Activated CD4-positive, alpha-beta T cell treated with anti-CD3 and anti-CD28 coated beads for 36 hours (primary cell): Measurements from ENCODE around the gene SLC2A8. TPM values are rescaled to one million over a fixed set of nuclear protein-coding genes. Genes with fewer than 3 reads are reported as not detected.

Source experiments
- ATAC-seq: fragments of 200-7000 bp; cut with Tn5 transposase; one replicate; pipeline ENCODE4 v1.10.0; 2021; ENCODE audit warnings: mild to moderate bottlenecking, moderate library complexity
- CTCF ChIA-PET: fragments of 350-600 bp; sonication (Branson Sonifier 250); formaldehyde crosslinking; loops from one replicate; lab custom pipeline; 2021; ENCODE audit warnings: antibody characterized with exemption; lab: Charles Lee
- POLR2A ChIA-PET: fragments of 350-600 bp; sonication (Branson Sonifier 250); formaldehyde crosslinking; loops from one replicate; lab custom pipeline; 2021; ENCODE audit warnings: antibody characterized with exemption, inconsistent platforms; lab: Charles Lee
- DNase-seq: peaks from one replicate; pipeline ENCODE4 v3.0.0-alpha.2; 2020
- H3K27ac Mint-ChIP-seq: one replicate; pipeline ENCODE4 v1.8.0; 2021; ENCODE audit warnings: mixed read lengths
- H3K27me3 Mint-ChIP-seq: one replicate; pipeline ENCODE4 v1.8.0; 2021; ENCODE audit warnings: mixed read lengths
- H3K36me3 Mint-ChIP-seq: one replicate; pipeline ENCODE4 v1.8.0; 2021; ENCODE audit warnings: low read depth, mixed read lengths
- H3K4me1 Mint-ChIP-seq: one replicate; pipeline ENCODE4 v1.8.0; 2021; ENCODE audit warnings: mixed read lengths
- H3K4me3 Mint-ChIP-seq: one replicate; pipeline ENCODE4 v1.8.0; 2021; ENCODE audit warnings: mild to moderate bottlenecking, moderate library complexity, mixed read lengths
- H3K9me3 Mint-ChIP-seq: one replicate; pipeline ENCODE4 v1.8.0; 2021; ENCODE audit warnings: low read depth, mixed read lengths
- intact Hi-C, 2 experiments: fragments of 100-400 bp; cut with DNase I in 1 of 2; cut with micrococcal nuclease in 1 of 2; formaldehyde crosslinking; loops; one replicate each; pipeline versions ENCODE4 v1.14.2 to v1.15.1; 2022 to 2024; cut with DNase I, micrococcal nuclease
- total RNA-seq, 2 experiments: library from RNA; stranded (reverse); gene quantifications; one replicate each; pipeline ENCODE4 v1.2.3, GENCODE V29; 2021

Gene SLC2A8
- total RNA-seq, 2 experiments from 2014 or later, result 1.3 to 1.7 TPM

GRCh38 chr9:127392976-127393375, 4.0 kb upstream of the SLC2A8 start:
- Mint-ChIP-seq H3K4me1 (peaks cover 23% of the 10 kb centered on the region), H3K27me3 (peaks cover 56% of the 10 kb centered on the region), H3K4me3 (no peak overlapping the region), H3K9me3 (no peaks in the 10 kb centered on the region), H3K36me3 (no peaks in the 10 kb centered on the region), H3K27ac (no peak overlapping the region)
- intact Hi-C loops, result loop anchor here (10.0 kb wide), 2 partner anchors 78 to 588 kb away; partner anchors contain the start of gene ZBTB43 (in 1 of the 2)
- ChIA-PET CTCF (no interaction called here), POLR2A (no interaction called here)
- DNase-seq (no peak), ATAC-seq (no peak)

- H3K4me1 Mint-ChIP-seq, result peaks cover 22% of the 10 kb centered on the region
- H3K27ac Mint-ChIP-seq, result no peak overlapping the region
- no peaks in the 10 kb centered on the region for H3K9me3 Mint-ChIP-seq
- CTCF ChIA-PET, result interaction anchor here (0.7 to 0.8 kb wide), 2 partner anchors 30 to 171 kb away, joined by 3 to 5 read pairs; no protein-coding TSS in a partner anchor
- DNase-seq, result no peak
- intact Hi-C loops, result loop anchor here (10.0 kb wide), 2 partner anchors 79 to 589 kb away; partner anchors contain the start of gene ZBTB43 (in 1 of the 2)
- POLR2A ChIA-PET, result no interaction called here
- no peak overlapping the region for H3K4me3 Mint-ChIP-seq
- no peak for ATAC-seq
- H3K27me3 Mint-ChIP-seq, result peaks cover 62% of the 10 kb centered on the region
- H3K36me3 Mint-ChIP-seq, result no peaks in the 10 kb centered on the region
Observed at GRCh38 chr9:127393645-127394044, 3.3 kb upstream of the SLC2A8 start.

GRCh38 chr9:127395497-127396252, 1.3 kb upstream of the SLC2A8 start:
- H3K9me3 Mint-ChIP-seq, result no peaks in the 10 kb centered on the region
- H3K4me1 Mint-ChIP-seq, result peaks cover 12% of the 10 kb centered on the region
- no peaks in the 10 kb centered on the region for H3K36me3 Mint-ChIP-seq
- intact Hi-C loops, result loop anchor here (1.0 to 10.0 kb wide), 8 partner anchors 7 to 673 kb away; partner anchors contain the start of genes RALGPS1 (in 1 of the 2), STXBP1 (in 1 of the 2), ZBTB43 (in 1 of the 2) and ZNF79 (in 1 of the 2)
- peaks cover 60% of the 10 kb centered on the region for H3K27me3 Mint-ChIP-seq
- ChIA-PET POLR2A (interaction anchor here (1.5 kb wide), 1 partner anchor 49 kb away, joined by 6 read pairs; no protein-coding TSS in a partner anchor), CTCF (no interaction called here)
- DNase-seq (no peak), ATAC-seq (no peak)
- no peak overlapping the region for H3K4me3 Mint-ChIP-seq
- no peak overlapping the region for H3K27ac Mint-ChIP-seq

GRCh38 chr9:127396253-127396807, 639 bp upstream of the SLC2A8 start:
- H3K27ac Mint-ChIP-seq, result no peak overlapping the region
- peaks cover 63% of the 10 kb centered on the region for H3K27me3 Mint-ChIP-seq
- DNase-seq, result no peak
- H3K4me1 Mint-ChIP-seq, result peaks cover 12% of the 10 kb centered on the region
- no peaks in the 10 kb centered on the region for H3K36me3 Mint-ChIP-seq
- ChIA-PET CTCF (interaction anchor here (1.0 to 1.2 kb wide), 3 partner anchors 27 to 454 kb away, joined by 3 to 4 read pairs (median 3); partner anchors contain the start of genes TOR2A and ZNF79), POLR2A (interaction anchor here (0.9 to 1.5 kb wide), 2 partner anchors 8 to 48 kb away, joined by 5 to 6 read pairs; no protein-coding TSS in a partner anchor)
- no peak for ATAC-seq
- intact Hi-C loops, result loop anchor here (1.0 to 10.0 kb wide), 8 partner anchors 8 to 674 kb away; partner anchors contain the start of genes RALGPS1 (in 1 of the 2), STXBP1 (in 1 of the 2), ZBTB43 (in 1 of the 2) and ZNF79 (in 1 of the 2)
- peak overlapping the region; percentile 8 for H3K4me3 Mint-ChIP-seq
- no peaks in the 10 kb centered on the region for H3K9me3 Mint-ChIP-seq

- H3K4me3 Mint-ChIP-seq, result peak overlapping the region; percentile 58
- ATAC-seq (no peak), DNase-seq (peak; percentile 55)
- peaks cover 57% of the 10 kb centered on the region for H3K27me3 Mint-ChIP-seq
- H3K4me1 Mint-ChIP-seq, result peaks cover 12% of the 10 kb centered on the region
- H3K9me3 Mint-ChIP-seq, result no peaks in the 10 kb centered on the region
- ChIA-PET CTCF (interaction anchor here (0.8 to 1.1 kb wide), 3 partner anchors 10 to 337 kb away, joined by 3 to 4 read pairs (median 3); partner anchors contain the start of gene TOR2A), POLR2A (interaction anchor here (1.5 kb wide), 1 partner anchor 47 kb away, joined by 6 read pairs; no protein-coding TSS in a partner anchor)
- H3K36me3 Mint-ChIP-seq, result no peaks in the 10 kb centered on the region
- H3K27ac Mint-ChIP-seq, result no peak overlapping the region
- intact Hi-C loops, result loop anchor here (1.0 to 10.0 kb wide), 9 partner anchors 54 to 675 kb away; partner anchors contain the start of genes LRSAM1 (in 1 of the 2), RPL12 (in 1 of the 2), STXBP1 (in 1 of the 2) and ZBTB43 (in 1 of the 2)
Observed at GRCh38 chr9:127397646-127398274, 791 bp downstream of the SLC2A8 start.

- H3K36me3 Mint-ChIP-seq, result no peaks in the 10 kb centered on the region
- H3K27ac Mint-ChIP-seq, result no peak overlapping the region
- intact Hi-C loops, result loop anchor here (10.0 kb wide), 2 partner anchors 83 to 593 kb away; partner anchors contain the start of gene ZBTB43 (in 1 of the 2)
- H3K4me1 Mint-ChIP-seq, result peaks cover 12% of the 10 kb centered on the region
- ChIA-PET POLR2A (no interaction called here), CTCF (interaction anchor here (1.6 kb wide), 1 partner anchor 10 kb away, joined by 4 read pairs; no protein-coding TSS in a partner anchor)
- H3K4me3 Mint-ChIP-seq, result peak overlapping the region; percentile 58
- peaks cover 52% of the 10 kb centered on the region for H3K27me3 Mint-ChIP-seq
- no peak for ATAC-seq
- no peaks in the 10 kb centered on the region for H3K9me3 Mint-ChIP-seq
- no peak for DNase-seq
Observed at GRCh38 chr9:127398275-127398647, 1.3 kb downstream of the SLC2A8 start.

- peaks cover 12% of the 10 kb centered on the region for H3K4me1 Mint-ChIP-seq
- intact Hi-C loops, result loop anchor here (10.0 kb wide), 2 partner anchors 84 to 594 kb away; partner anchors contain the start of gene ZBTB43 (in 1 of the 2)
- H3K4me3 Mint-ChIP-seq, result peak overlapping the region; percentile 58
- POLR2A ChIA-PET, result interaction anchor here (0.6 to 0.9 kb wide), 4 partner anchors 11 to 346 kb away, joined by 3 to 6 read pairs (median 3); no protein-coding TSS in a partner anchor
- no peaks in the 10 kb centered on the region for H3K36me3 Mint-ChIP-seq
- CTCF ChIA-PET, result interaction anchor here (0.6 to 1.6 kb wide), 4 partner anchors 9 to 640 kb away, joined by 3 to 4 read pairs (median 3); no protein-coding TSS in a partner anchor
- ATAC-seq (no peak), DNase-seq (no peak)
- peaks cover 48% of the 10 kb centered on the region for H3K27me3 Mint-ChIP-seq
- H3K9me3 Mint-ChIP-seq, result no peaks in the 10 kb centered on the region
- no peak overlapping the region for H3K27ac Mint-ChIP-seq
Observed at GRCh38 chr9:127398715-127399400, 1.9 kb downstream of the SLC2A8 start.

GRCh38 chr9:127399736-127400269, 2.8 kb downstream of the SLC2A8 start:
- POLR2A ChIA-PET, result interaction anchor here (0.6 to 0.7 kb wide), 2 partner anchors 345 to 497 kb away, joined by 3 read pairs; no protein-coding TSS in a partner anchor
- Mint-ChIP-seq H3K4me3 (no peak overlapping the region), H3K9me3 (no peaks in the 10 kb centered on the region), H3K36me3 (no peaks in the 10 kb centered on the region), H3K4me1 (peaks cover 12% of the 10 kb centered on the region), H3K27me3 (peaks cover 44% of the 10 kb centered on the region), H3K27ac (no peak overlapping the region)
- CTCF ChIA-PET, result interaction anchor here (0.6 to 1.6 kb wide), 3 partner anchors 8 to 1471 kb away, joined by 3 to 4 read pairs (median 3); no protein-coding TSS in a partner anchor
- DNase-seq, result no peak
- no peak for ATAC-seq
- intact Hi-C loops, result loop anchor here (10.0 kb wide), 2 partner anchors 85 to 595 kb away; partner anchors contain the start of gene ZBTB43 (in 1 of the 2)

GRCh38 chr9:127402401-127403090, 5.6 kb downstream of the SLC2A8 start:
- CTCF ChIA-PET, result no interaction called here
- peaks cover 40% of the 10 kb centered on the region for H3K27me3 Mint-ChIP-seq

More at GRCh38 chr9:127402401-127403090, 5.6 kb downstream of the SLC2A8 start:
- H3K36me3 Mint-ChIP-seq, result no peaks in the 10 kb centered on the region
- intact Hi-C loops, result no loop called here
- ATAC-seq (no peak), DNase-seq (no peak)
- no peak overlapping the region for H3K4me3 Mint-ChIP-seq
- H3K27ac Mint-ChIP-seq, result no peak overlapping the region
- POLR2A ChIA-PET, result no interaction called here
- H3K9me3 Mint-ChIP-seq, result no peaks in the 10 kb centered on the region
- peaks cover 5% of the 10 kb centered on the region for H3K4me1 Mint-ChIP-seq
